GM18868 (cell line): Measurements from ENCODE around the gene SRD5A1.
"Not testable (repeated sequence)": the region's sequence is repeated elsewhere in the genome, so short reads cannot be mapped to it uniquely, and the experiment has no call there.

ENCODE experiments used
- ATAC-seq: cut with Tn5 transposase; IDR thresholded peaks from one replicate; pipeline ENCODE4 v1.9.1; 2021; ENCODE audit warnings: mild to moderate bottlenecking, moderate library complexity; ENCODE audit not compliant: unreplicated experiment

The SRD5A1 gene

DNA sequence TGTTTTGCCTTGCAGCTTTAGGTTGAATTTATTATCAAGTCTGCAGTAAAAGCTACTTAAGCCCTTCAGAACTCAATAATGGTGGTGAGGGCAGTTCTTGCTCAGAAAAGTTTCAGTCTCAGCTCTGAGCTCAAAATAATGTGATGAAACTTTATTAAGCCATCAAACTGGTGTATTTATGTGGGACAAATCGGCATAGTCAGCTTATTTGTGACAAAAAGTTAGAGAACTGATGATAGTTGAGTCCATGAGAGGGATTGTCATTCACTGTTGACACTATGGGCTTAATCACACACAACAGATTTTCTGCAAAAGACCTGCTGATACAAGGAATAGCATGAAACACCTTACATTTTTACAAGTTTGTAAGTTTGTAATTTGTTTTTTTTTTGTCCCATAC lies 9.4 kb downstream of the SRD5A1 start:
- no peak for ATAC-seq

DNA sequence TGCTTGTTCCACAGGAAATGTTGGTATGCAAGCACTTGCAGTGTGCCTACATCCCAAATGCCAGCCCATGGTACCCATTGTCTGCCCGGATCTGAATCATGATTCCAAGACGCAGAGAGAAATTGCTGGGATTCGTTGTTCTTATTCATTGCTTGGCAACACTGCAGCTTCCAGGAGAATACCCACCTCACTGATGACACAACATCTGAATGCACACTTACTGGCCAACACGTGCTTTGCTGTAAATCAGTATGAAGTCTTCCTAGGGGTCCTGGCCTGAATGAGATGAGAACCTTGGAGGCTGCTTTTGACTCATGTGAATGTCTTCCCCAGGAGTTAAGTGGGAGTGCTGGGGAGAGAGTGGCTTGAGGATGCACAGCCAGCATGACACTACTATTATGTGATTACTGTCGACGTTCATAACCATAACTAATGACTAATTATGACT lies 11.6 kb downstream of the SRD5A1 start:
- no peak for ATAC-seq

DNA sequence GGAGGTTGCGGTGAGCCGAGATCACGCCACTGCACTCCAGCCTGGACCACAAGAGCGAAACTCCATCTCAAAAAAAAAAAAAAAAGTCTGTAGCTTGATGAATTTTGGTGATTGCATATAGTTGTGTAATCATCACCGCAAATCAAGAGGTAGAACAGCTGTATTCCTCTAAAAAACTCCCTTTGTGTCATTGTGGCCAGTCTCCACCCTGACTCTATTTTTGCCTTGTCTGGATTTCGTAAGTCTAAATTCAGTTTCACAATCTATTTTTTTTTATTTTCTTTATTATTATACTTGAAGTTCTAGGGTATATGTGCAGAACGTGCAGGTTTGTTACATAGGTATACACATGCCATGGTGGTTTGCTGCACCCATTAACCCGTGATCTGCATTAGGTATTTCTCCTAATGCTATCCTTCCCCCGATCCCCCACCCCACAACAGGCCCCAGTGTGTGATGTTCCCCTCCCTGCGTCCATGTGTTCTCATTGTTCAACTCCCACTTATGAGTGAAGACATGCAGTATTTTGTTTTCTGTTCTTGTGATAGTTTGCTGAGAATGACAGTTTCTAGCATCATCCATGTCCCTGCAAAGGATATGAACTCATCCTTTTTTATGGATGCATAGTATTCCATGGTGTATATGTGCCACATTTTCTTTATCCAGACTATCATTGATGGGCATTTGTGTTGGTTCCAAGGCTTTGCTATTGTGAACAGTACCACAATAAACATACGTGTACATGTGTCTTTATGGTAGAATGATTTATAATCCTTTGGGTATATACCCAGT lies 12.5 kb downstream of the SRD5A1 start:
- ATAC-seq: not testable (repeated sequence)

DNA sequence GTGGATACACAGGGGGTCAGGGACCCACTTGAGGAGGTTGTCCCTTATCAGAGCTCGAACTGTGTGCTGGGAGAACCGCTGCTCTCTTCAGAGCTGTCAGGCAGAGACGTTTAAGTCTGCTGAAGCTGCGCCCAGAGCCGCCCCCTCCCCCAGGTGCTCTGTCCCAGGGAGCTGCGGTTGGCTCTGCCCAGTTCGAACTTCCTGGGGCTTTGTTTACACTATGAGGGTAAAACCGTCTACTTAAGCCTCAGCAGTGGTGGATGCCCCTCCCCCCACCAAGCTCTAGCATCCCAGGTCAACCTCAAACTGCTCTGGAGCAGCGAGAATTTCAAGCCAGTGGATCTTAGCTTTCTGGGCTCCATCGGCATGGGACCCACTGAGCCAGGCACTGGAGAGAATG lies 15.9 kb downstream of the SRD5A1 start:
- ATAC-seq: no peak

DNA sequence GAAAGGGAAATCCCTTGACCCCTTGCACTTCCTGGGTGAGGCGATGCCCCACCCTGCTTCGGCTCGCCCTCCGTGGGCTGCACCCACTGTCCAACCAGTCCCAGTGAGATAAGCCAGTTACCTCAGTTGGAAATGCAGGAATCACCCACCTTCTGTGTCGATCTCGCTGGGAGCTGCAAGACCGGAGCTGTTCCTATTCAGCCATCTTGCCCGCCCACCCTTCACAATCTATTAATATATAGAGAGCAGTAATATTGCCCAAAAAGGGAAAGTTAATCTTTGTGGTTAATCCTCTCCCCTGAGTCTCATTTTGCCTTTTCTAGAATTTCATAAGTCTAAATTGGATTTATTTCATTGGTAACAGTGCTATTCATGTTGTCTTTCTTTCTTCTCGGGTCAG lies 16.4 kb downstream of the SRD5A1 start:
- no peak for ATAC-seq

DNA sequence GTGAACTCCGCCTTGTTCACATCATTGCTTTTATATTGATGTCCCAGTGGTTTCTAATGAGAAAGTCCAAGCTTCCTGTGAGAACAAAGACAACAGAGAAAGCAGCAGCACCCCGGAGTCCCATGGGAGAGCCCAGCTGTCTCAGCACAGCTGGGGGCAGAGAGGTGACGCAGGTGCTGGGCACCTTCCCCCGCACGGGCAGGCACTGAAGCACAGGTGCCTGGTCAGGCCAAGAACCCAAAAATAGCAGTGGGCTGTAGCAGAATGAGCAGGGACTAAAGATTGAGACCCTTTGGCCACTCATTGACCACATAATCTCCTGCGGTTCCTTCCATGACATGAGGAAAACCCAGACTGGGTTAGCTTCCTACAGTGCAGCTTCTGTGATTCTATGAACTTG lies 18.8 kb downstream of the SRD5A1 start:
- ATAC-seq: peak; percentile 90

DNA sequence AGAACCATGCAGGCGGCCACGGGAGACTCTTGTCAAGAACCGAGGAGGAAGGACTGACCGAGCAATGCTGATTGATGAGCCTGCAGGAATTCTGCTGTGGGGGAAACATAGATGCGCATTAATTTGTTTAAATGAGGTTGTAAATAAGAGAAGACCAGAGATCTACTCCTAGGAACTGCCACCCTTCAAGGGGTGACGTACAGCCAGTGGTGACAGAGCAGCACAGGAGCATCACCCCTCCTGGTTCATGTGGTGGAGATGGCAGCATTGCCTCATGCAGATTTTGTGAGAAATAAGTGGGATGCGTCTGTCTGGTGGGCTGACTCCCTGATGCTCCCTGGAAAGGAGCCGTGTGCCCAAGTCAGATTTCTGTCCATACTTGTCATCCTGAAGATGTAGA lies 22.2 kb downstream of the SRD5A1 start:
- no peak for ATAC-seq

DNA sequence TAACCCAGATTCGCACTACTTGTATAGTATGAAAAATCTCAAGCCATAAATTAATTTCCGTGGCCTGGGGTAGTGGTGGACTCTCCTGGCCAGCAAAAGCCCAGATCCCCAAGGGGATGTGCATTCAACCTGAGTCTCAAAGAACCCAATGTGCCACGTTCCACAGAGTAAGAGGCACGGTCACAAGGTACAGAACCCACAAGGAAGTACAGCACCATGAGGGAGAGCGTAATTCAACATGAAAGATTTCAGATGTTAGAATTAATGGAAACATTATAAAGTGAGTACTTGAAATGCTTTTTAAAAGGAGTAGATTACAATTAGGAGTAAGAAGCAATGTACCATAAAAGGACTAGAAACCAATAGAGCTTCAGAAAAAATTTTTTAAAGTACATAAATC lies 23.4 kb downstream of the SRD5A1 start:
- ATAC-seq: no peak

DNA sequence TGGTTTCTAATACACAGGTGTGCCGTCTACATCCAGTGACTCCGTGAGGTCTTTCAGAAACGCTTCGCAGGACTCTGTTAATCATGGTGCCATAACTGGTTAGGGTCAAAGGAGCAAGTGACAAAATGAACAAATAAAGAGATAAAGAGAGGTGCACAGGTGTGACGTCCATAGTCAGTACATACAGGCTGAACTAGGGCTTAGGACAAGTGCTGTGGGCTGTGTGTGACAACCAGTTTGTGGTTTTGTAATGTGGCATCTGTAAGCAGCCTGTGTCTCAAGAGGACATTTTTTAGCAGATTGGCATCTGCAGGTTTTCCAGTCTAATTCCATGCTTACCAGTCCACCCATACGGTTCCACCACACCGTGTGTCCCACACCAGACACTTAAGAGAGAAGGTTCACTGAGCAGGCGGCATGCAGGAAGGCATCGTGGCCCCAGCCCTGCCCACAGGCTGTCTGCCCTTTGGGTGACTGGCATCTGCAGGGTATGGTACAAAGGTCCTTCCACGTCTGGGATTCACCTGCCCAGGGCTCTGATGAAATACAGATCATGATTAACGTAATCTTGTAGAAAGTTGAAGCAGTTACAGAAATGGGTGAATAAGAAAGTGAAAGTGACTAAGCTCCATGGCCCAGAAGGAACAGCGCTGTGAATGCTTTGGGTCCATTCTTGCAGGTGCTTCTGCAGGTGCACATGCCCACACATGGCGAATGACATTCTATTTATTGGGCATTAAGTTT lies 26.9 kb downstream of the SRD5A1 start:
- ATAC-seq: peak; percentile 88

DNA sequence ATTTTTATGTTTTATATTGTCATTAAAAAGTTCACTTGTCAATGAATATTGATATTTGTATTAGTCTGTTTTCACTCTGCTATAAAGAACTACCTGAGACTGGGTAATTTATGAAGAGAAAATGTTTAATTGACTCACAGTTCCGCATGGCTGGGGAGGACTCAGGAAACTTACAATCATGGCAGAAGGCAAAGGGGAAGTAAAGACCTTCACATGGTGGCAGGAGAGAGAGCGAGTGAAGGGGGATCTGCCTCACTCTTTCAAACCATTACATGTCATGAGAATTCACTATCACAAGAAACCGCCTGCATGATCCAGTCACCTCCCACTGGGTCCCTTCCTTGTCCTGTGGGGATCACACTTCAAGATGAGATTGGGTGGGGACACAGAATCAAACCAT lies 27.4 kb downstream of the SRD5A1 start:
- peak; percentile 61 for ATAC-seq

DNA sequence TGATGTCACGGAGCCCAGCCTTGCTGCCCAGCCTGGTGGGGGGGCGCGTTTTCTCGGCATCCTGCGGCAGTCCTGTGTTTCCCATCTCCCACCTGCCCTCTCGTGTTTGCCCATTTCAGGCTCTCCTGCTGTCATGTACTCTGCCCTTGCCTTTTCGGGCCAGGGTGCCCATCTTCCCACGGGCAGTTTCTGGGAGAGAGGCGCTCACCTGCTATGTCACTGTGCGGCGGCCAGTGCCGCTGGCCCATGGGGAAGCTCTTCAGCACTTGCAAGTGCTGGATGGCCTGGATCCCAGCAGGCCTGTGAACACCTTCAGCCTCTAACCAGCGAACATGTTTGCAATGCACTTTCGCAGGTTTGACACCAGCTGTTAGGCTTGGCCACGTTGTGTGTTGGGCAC lies 33.5 kb downstream of the SRD5A1 start:
- ATAC-seq: no peak

DNA sequence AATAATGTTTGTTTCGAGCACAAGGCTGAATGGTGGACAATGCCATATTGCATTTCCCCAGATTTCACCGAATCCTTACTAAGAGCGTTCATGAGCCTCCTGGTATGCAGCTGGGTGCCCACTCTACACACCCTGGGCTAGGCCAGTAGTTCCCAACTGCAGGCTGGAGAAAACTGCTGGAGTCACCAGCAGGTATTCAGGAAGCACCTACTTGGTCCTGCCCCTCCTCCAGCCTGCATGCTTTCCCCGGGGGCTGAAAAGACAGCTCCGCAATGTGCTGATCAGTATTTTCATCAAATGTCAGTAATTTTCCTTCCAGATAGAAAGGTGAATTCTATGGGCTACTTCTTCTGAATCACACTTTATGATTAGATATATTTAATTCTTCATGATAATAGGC lies 34.4 kb downstream of the SRD5A1 start:
- no peak for ATAC-seq

DNA sequence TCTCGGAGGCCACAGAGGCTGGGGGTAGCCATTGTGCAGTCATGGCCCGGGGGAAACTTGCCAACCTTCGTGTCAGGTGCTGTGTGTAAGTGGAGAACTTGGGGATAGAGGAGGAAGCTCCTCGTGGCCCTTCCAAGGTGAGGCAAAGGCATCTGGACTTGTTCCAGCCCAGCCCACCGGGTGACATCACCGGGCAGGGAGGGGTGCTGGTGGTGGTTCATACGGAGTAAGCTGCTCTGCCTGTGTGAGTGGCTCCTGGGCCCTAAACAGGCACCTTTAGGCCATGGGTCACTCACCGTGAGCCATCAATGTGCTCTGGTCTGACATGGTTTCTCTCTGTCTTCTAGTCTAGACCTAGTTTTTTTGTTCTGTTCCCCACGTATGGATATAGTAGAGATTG lies 35.5 kb downstream of the SRD5A1 start:
- ATAC-seq: not testable (repeated sequence)

DNA sequence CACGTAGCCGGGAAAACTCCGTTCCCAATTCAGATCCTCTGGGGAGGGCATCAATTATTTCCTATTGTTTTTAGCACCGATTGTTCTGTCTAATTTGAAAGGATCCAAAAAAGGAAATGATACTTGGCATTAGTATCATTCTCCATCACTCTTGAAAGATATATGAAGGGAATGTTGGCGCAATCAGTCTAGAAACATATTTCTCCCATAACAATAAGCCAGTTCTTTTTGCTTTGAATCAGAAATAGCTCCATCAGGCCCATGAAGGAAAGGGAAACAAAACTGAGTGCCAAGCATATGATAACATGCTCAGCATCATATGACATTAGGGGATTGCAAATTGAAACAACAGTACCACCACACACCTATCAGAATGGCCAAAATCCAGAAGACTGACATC lies 39.8 kb downstream of the SRD5A1 start:
- ATAC-seq: no peak

DNA sequence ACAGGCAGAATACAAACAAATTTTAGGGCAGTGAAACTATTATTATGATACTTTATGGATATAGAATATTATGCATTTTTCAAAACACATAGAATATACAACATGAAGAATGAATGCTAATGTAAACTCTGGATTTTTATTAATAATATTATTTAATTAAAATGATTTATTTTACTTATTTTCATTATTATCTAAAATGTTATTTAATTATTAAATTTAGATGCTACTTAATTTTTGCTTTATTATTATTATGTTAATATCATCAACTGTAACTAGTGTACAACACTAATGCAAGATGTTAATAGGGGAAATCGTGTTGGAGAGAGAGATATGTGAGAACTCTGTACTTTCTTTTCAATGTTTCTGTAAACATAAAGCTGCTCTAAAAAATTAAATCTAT lies 40.7 kb downstream of the SRD5A1 start:
- ATAC-seq: no peak

DNA sequence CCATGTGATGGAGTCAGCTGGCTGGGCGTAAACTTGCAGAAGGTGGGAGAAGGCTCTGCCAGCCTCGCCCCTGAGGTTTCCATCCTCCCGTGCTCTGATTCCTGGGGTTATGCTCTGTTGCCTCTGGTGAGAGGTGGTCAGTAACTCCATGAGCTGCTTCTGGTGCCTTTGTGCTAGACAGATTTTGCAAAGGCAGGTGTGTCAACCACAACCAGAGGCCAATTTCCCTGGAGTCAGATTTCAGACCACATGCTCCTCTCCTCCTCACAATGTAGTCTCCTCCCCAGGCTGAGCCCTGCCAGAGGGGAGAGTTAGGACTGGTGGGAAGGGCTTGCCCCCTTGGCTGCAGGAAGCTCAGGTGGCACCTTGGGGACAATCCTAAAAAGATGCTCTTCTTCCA lies 41.2 kb downstream of the SRD5A1 start:
- no peak for ATAC-seq

DNA sequence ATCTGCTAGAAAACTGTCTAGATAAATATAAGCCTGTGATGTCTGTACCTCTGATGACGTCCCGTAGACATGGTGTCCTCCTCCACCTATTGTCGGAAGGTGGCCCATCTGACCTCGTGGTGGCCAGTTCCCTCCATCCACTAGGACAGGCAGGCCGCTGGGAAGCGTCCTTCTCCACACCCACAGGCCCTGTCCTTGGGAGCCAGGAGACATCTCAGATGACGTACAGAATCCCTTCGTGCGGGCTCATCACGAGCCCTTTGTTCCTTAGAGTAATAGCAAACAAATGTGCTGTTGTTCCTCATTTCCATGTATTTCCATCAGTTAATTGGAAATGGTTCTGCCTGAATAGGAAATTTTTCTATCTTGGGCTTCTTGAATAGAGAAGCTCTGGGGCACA lies 41.6 kb downstream of the SRD5A1 start:
- ATAC-seq: no peak

DNA sequence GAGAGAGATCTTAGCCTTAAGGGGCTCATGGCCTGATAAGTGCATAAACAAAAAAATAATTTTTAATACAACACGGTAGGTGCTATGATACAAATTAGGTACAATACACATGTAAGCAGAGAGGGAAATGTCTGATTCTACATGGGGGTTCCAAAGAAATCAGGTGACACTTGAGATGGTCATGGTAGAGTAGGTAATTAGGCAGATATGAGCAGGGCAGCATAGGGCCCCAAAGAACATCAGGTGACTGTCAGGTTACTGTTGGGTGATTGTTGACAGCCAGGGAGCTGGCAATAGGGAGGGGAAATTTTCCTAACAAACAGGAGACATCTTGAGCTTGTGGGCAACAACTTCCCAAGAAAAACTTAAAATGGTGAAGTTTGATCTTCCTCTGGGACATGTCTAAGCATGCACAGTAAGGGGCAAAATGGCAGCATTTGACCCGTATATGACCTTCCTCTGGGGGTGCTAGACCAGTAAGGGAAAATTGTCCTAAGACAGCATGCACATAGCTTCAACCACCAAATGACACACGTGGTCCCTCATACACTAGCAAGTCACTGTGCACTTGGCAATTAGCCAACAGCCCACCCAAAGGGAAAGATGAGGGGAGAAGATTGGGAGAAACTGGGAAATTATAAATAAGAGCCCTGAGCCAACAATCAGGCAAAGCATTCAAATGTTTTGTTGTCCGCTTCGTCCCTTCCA lies 42.7 kb downstream of the SRD5A1 start:
- no peak for ATAC-seq

DNA sequence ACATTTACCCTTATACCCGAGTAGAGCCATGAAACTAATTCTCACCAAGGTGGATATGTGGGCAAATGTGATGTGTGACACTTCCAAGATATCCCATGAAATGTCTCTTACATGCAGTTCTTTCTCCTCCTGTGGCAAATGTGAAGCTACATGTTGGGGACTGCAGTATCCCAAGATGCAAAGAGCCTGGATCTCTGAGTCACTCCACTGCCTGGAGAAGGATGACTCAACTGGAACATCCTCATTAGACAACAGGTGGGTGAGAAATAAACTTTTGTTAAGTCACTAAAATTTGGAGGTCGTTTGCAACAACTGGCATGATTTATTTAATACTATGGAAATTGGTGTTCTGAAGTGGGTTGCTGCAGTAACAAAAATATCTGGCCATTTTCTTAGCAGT lies 43.5 kb downstream of the SRD5A1 start:
- ATAC-seq: no peak

DNA sequence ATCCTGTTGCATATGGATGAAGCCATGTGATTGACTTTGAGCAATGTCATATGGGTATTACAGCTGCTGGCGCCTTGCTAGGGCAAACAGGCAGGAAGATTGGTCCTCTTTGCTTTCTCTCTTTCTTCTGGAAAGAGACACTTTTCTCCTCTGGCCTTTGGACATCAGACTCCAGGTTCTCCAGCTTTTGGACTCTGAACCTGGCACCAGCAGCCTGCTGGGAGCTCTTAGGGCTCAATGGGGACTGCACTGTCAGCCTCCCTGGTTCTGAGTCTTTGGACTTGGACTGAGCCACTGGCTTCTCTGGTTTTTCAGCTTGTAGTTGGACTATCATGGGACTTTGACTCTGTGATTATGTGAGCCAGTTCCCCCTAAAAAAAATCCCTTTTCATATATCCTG lies 45.1 kb downstream of the SRD5A1 start:
- ATAC-seq: no peak

DNA sequence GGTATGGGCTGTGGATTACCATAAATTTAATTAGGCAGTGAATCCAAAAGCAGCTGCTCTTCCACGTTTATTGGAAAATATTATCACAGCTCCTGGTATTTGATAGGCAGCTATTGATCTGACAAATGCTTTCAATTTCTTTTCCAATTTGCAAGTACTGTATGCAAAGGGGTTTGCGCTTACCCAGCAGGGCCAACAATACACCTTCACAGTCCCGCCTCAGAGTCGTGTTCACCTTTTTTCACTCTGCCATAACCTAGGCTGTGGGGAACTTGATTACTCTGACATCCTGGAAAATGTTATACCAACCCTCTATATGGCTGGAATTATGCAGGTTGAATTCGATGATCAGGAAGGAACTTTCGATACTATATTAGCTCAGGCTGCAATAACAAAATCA lies 47.7 kb downstream of the SRD5A1 start:
- no peak for ATAC-seq

DNA sequence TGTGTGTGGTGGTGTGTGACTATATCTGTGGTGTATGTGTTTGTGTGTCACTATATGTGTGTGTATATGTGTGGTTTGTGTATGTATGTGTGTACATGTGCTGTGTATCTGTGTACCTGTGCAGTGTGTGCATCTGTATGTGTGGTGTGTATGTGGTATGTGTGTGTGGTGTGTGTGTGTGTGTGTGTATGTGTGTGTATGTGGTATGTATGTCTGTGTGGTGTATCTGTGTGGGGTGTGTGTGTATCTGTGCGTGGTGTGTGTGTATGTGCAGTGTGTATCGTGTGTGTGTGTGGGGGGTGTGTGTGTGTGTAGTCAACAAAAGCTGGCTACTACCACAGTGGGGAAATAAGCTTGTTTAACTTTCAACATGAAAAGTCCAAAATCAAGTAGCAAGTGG lies 48.4 kb downstream of the SRD5A1 start:
- no peak for ATAC-seq
